Body of pancreas (tissue), 4 donors: ENCODE measurements around the gene CTIF.

Source experiments
- CTCF ChIP-seq, 7 experiments: fragments of 450-650 bp in 4 of 7; fragments of 200-600 bp in 3 of 7; sonication (generic) in 3 of 7; IDR thresholded peaks; one replicate each; pipeline ENCODE4 v1.5.1; 2016 to 2019; ENCODE audit warnings: antibody characterized with exemption in 7 of 7
- POLR2A ChIP-seq, 3 donors: fragments of 450-650 bp; IDR thresholded peaks; one replicate each; pipeline ENCODE4 v1.6.1; 2016; ENCODE audit warnings: antibody characterized with exemption in 3 of 3, mild to moderate bottlenecking in 2 of 3

- TF ChIP-seq CTCF (IDR thresholded peaks at IDR 0.05) (no peak), POLR2A (IDR thresholded peaks at IDR 0.05) (no peak)
Observed at GRCh38 chr18:48780201-48780912, 241.5 kb downstream of the CTIF start.
